HepG2 (cell line): Measurements from ENCODE around the gene WDR91. TPM values are rescaled to one million over a fixed set of nuclear protein-coding genes. Genes with fewer than 3 reads are reported as not detected.

Source experiments
- CBX1 ChIP-seq: IDR thresholded peaks from one replicate; pipeline ENCODE4 v1.6.1; 2016; ENCODE audit warnings: antibody characterized with exemption, low read depth
- DDIT3 ChIP-seq: sonication (generic); formaldehyde crosslinking; IDR thresholded peaks from 2 replicates; pipeline ENCODE4 v1.4.0; 2020; ENCODE audit warnings: mild to moderate bottlenecking, missing genetic modification reagents
- ESRRA ChIP-seq: sonication (generic); formaldehyde crosslinking; IDR thresholded peaks from 2 replicates; pipeline ENCODE4 v1.5.1; 2020; ENCODE audit warnings: mild to moderate bottlenecking, low read depth, missing genetic modification reagents
- FLYWCH1 ChIP-seq: sonication (generic); formaldehyde crosslinking; IDR thresholded peaks from 2 replicates; pipeline ENCODE4 v1.8.1; 2023; ENCODE audit warnings: mild to moderate bottlenecking, missing genetic modification reagents
- IRX3 ChIP-seq: sonication (generic); formaldehyde crosslinking; IDR thresholded peaks from 2 replicates; pipeline ENCODE4 v1.8.1; 2023; ENCODE audit warnings: mild to moderate bottlenecking, low read depth, missing genetic modification reagents, borderline replicate concordance
- KLF6 ChIP-seq: IDR thresholded peaks from 2 replicates; pipeline ENCODE4 v1.8.0; 2016; ENCODE audit warnings: missing biosample characterization, missing genetic modification reagents
- MEF2D ChIP-seq: sonication (generic); formaldehyde crosslinking; IDR thresholded peaks from 2 replicates; pipeline ENCODE4 v1.5.1; 2020; ENCODE audit warnings: mild to moderate bottlenecking, missing genetic modification reagents
- NFE2L1 ChIP-seq: sonication (generic); formaldehyde crosslinking; IDR thresholded peaks from 2 replicates; pipeline ENCODE4 v1.4.0; 2020; ENCODE audit warnings: missing genetic modification reagents, mild to moderate bottlenecking, borderline replicate concordance
- NFIC ChIP-seq: IDR thresholded peaks from 2 replicates; pipeline ENCODE4 v1.6.1; 2012; ENCODE audit warnings: mild to moderate bottlenecking, low read length, inconsistent platforms
- NFRKB ChIP-seq: fragments of 450-650 bp; IDR thresholded peaks from 2 replicates; pipeline ENCODE4 v1.6.1; 2017
- NR2F6 ChIP-seq, 2 experiments: IDR thresholded peaks; 2 replicates each; pipeline ENCODE4 v1.6.1; 2016; ENCODE audit warnings: antibody characterized with exemption in 1 of 2, mild to moderate bottlenecking in 1 of 2
- POLR2AphosphoS2 ChIP-seq: IDR thresholded peaks from 2 replicates; pipeline ENCODE4 v1.6.1; 2011; ENCODE audit warnings: low read depth, low read length, improper control_type of control experiment
- PRPF4 ChIP-seq: fragments of 200-400 bp; formaldehyde crosslinking; IDR thresholded peaks from 2 replicates; pipeline ENCODE4 v1.6.1; 2016; ENCODE audit warnings: low read length, low read depth; ENCODE audit not compliant: poor library complexity, severe bottlenecking
- RAD51 ChIP-seq: fragments of 450-650 bp; IDR thresholded peaks from 2 replicates; pipeline ENCODE4 v1.6.1; 2016; ENCODE audit warnings: borderline replicate concordance
- RFX1 ChIP-seq: fragments of 450-650 bp; IDR thresholded peaks from 2 replicates; pipeline ENCODE4 v1.6.1; 2017
- RORA ChIP-seq: sonication (generic); formaldehyde crosslinking; IDR thresholded peaks from 2 replicates; pipeline ENCODE4 v1.5.0; 2020; ENCODE audit warnings: mild to moderate bottlenecking, missing genetic modification reagents, moderate library complexity
- SYNCRIP ChIP-seq: fragments of 200-400 bp; formaldehyde crosslinking; IDR thresholded peaks from 2 replicates; pipeline ENCODE4 v1.6.1; 2018; ENCODE audit warnings: mild to moderate bottlenecking, low read depth, low read length; ENCODE audit not compliant: insufficient read depth
- TCF7 ChIP-seq: sonication (generic); IDR thresholded peaks from 2 replicates; pipeline ENCODE4 v1.6.1; 2016; ENCODE audit warnings: antibody characterized with exemption, low read depth
- ZFY ChIP-seq: sonication (generic); formaldehyde crosslinking; IDR thresholded peaks from 2 replicates; pipeline ENCODE4 v1.4.0; 2020; ENCODE audit warnings: missing genetic modification reagents
- ZFYVE20 ChIP-seq: sonication (generic); formaldehyde crosslinking; IDR thresholded peaks from 2 replicates; pipeline ENCODE4 v1.8.0; 2023; ENCODE audit warnings: low read depth, mild to moderate bottlenecking, moderate library complexity, missing genetic modification reagents, borderline replicate concordance
- ZMYM3 ChIP-seq: sonication (generic); formaldehyde crosslinking; IDR thresholded peaks from 2 replicates; pipeline ENCODE4 v1.5.1; 2020; ENCODE audit warnings: mild to moderate bottlenecking, missing genetic modification reagents
- ZNF225 ChIP-seq: sonication (generic); formaldehyde crosslinking; IDR thresholded peaks from 2 replicates; pipeline ENCODE4 v1.4.0; 2020; ENCODE audit warnings: mild to moderate bottlenecking, missing genetic modification reagents
- ZNF34 ChIP-seq: sonication (generic); formaldehyde crosslinking; IDR thresholded peaks from 2 replicates; pipeline ENCODE4 v1.4.0; 2020; ENCODE audit warnings: mild to moderate bottlenecking, missing genetic modification reagents, borderline replicate concordance
- ZNF546 ChIP-seq: sonication (generic); formaldehyde crosslinking; conservative IDR thresholded peaks from 2 replicates; pipeline ENCODE4 v1.8.1; 2023; ENCODE audit warnings: mild to moderate bottlenecking, missing genetic modification reagents
- ZNF569 ChIP-seq: sonication (generic); formaldehyde crosslinking; IDR thresholded peaks from 2 replicates; pipeline ENCODE4 v1.5.0; 2020; ENCODE audit warnings: mild to moderate bottlenecking, missing genetic modification reagents, moderate library complexity, borderline replicate concordance
- polyA plus RNA-seq, 8 experiments: library from polyadenylated mRNA; depleted of rRNA in 3 of 8; stranded (reverse) in 7 of 8; unstranded in 1 of 8; fragments of >200 nt; fragmentation: Illumina TruSeq in 4 of 8; extraction: Trizol in 4 of 8; gene quantifications; 2 replicates each; pipeline versions ENCODE4 v1.2.1 to v1.2.3, GENCODE V29; 2011 to 2016; ENCODE audit warnings: low read depth in 4 of 8, missing spikeins in 1 of 8, mixed read lengths in 1 of 8; ENCODE audit not compliant: insufficient read depth in 1 of 8
- total RNA-seq, 5 experiments: library from RNA; depleted of rRNA; stranded (reverse); fragments of >200 nt; fragmentation: Illumina TruSeq; extraction: Trizol; gene quantifications; 2 replicates each; pipeline ENCODE4 v1.2.3, GENCODE V29; 2016; ENCODE audit warnings: low read depth in 1 of 5
- TF ChIP-seq, protein P1 (sequence below): sonication (generic); formaldehyde crosslinking; IDR thresholded peaks from 2 replicates; pipeline ENCODE4 v1.5.0; 2020; ENCODE audit warnings: mild to moderate bottlenecking, missing genetic modification reagents
- TF ChIP-seq, protein P2 (sequence below): sonication (generic); formaldehyde crosslinking; IDR thresholded peaks from 2 replicates; pipeline ENCODE4 v1.4.0; 2020; ENCODE audit warnings: mild to moderate bottlenecking, missing genetic modification reagents

Gene WDR91
- total and polyA plus RNA-seq, 2 of the 13 experiments (the other 11 are each of a cell fraction or from before 2014, with no cell fraction given) = 11.6 to 12.1 TPM

GRCh38 chr7:135147899-135148721, 63.2 kb downstream of the WDR91 start, which contains the start of gene TMEM140 (continued):
- TF ChIP-seq ZFYVE20 (CRISPR knock-in tag) (no peak), PRPF4 (no peak), MEF2D (CRISPR knock-in tag) (no peak), ZNF225 (CRISPR knock-in tag) (no peak), ZMYM3 (CRISPR knock-in tag) (peak; percentile 27; the same call in 1 of the 2 replicates), RFX1 (no peak), KLF6 (CRISPR knock-in tag) (peak; percentile 38; the same call in 1 of the 2 replicates), FLYWCH1 (no peak), NR2F6 (IDR thresholded peaks at IDR 0.05) (peak; percentile 62), NR2F6 (CRISPR knock-in tag; IDR thresholded peaks at IDR 0.05) (peak; percentile 83), DDIT3 (CRISPR knock-in tag) (no peak), TCF7 (no peak), ZNF34 (CRISPR knock-in tag) (no peak), ESRRA (CRISPR knock-in tag) (0 out of 2 replicates have a peak, but pooled peaks have one; percentile 23), CBX1 (no peak), ZNF546 (CRISPR knock-in tag) (no peak), RORA (CRISPR knock-in tag) (no peak), SYNCRIP (no peak), ZFY (peak; percentile 46; the same call in 1 of the 2 replicates), NFE2L1 (CRISPR knock-in tag) (no peak), ZNF569 (CRISPR knock-in tag) (no peak), NFIC (peak; percentile 51), RAD51 (no peak), POLR2AphosphoS2 (no peak), NFRKB (no peak), IRX3 (CRISPR knock-in tag) (no peak)
- TF ChIP-seq, protein P1, sequence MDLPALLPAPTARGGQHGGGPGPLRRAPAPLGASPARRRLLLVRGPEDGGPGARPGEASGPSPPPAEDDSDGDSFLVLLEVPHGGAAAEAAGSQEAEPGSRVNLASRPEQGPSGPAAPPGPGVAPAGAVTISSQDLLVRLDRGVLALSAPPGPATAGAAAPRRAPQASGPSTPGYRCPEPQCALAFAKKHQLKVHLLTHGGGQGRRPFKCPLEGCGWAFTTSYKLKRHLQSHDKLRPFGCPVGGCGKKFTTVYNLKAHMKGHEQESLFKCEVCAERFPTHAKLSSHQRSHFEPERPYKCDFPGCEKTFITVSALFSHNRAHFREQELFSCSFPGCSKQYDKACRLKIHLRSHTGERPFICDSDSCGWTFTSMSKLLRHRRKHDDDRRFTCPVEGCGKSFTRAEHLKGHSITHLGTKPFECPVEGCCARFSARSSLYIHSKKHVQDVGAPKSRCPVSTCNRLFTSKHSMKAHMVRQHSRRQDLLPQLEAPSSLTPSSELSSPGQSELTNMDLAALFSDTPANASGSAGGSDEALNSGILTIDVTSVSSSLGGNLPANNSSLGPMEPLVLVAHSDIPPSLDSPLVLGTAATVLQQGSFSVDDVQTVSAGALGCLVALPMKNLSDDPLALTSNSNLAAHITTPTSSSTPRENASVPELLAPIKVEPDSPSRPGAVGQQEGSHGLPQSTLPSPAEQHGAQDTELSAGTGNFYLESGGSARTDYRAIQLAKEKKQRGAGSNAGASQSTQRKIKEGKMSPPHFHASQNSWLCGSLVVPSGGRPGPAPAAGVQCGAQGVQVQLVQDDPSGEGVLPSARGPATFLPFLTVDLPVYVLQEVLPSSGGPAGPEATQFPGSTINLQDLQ (CRISPR knock-in tag) = no peak
- TF ChIP-seq, protein P2, sequence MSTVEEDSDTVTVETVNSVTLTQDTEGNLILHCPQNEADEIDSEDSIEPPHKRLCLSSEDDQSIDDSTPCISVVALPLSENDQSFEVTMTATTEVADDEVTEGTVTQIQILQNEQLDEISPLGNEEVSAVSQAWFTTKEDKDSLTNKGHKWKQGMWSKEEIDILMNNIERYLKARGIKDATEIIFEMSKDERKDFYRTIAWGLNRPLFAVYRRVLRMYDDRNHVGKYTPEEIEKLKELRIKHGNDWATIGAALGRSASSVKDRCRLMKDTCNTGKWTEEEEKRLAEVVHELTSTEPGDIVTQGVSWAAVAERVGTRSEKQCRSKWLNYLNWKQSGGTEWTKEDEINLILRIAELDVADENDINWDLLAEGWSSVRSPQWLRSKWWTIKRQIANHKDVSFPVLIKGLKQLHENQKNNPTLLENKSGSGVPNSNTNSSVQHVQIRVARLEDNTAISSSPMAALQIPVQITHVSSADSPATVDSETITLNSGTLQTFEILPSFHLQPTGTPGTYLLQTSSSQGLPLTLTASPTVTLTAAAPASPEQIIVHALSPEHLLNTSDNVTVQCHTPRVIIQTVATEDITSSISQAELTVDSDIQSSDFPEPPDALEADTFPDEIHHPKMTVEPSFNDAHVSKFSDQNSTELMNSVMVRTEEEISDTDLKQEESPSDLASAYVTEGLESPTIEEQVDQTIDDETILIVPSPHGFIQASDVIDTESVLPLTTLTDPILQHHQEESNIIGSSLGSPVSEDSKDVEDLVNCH = no peak
